PC-3 (cell line): ENCODE results near the gene TAF5L. TPM values are rescaled to one million over a fixed set of nuclear protein-coding genes. Genes with fewer than 3 reads are reported as not detected.

ENCODE experiments used
- ATAC-seq: fragments of 200-7000 bp; cut with Tn5 transposase; 2 replicates; pipeline ENCODE4 v1.9.1; 2020; ENCODE audit warnings: mild to moderate bottlenecking, moderate library complexity
- BruUV-seq: library from RNA; stranded (reverse); fragments of 400-500 nt; replicated peaks from 2 replicates; lab custom pipeline; 2021; lab: Mats Ljungman, UMichigan
- CTCF ChIA-PET: fragments of 300-600 bp; sonication (Branson Sonifier 250); formaldehyde crosslinking; loops from one replicate; lab custom pipeline; 2022; ENCODE audit warnings: antibody characterized with exemption; lab: Charles Lee
- POLR2A ChIA-PET: fragments of 300-600 bp; sonication (Branson Sonifier 250); formaldehyde crosslinking; loops from one replicate; lab custom pipeline; 2022; ENCODE audit warnings: antibody characterized with exemption; ENCODE audit not compliant: unreplicated experiment; lab: Charles Lee
- DNase-seq: peaks from one replicate; pipeline ENCODE4 v3.0.0-alpha.2; 2015
- H2AFZ ChIP-seq: fragments of 300-600 bp; sonication (generic); 2 replicates; pipeline ENCODE4 v1.6.0; 2016; ENCODE audit warnings: antibody characterized with exemption, low read length
- H3F3A ChIP-seq: fragments of 300-600 bp; sonication (generic); one replicate; pipeline ENCODE4 v1.6.0; 2017; ENCODE audit warnings: antibody characterized with exemption, low read length, control low read depth, mild to moderate bottlenecking; ENCODE audit not compliant: unreplicated experiment
- H3K27ac ChIP-seq: fragments of 300-600 bp; sonication (generic); 2 replicates; pipeline ENCODE4 v1.5.1; 2016; ENCODE audit warnings: mild to moderate bottlenecking, low read length
- H3K27me3 ChIP-seq: fragments of 300-600 bp; sonication (generic); 2 replicates; pipeline ENCODE4 v1.6.1; 2016; ENCODE audit warnings: low read length, mixed read lengths
- H3K36me3 ChIP-seq: fragments of 300-600 bp; sonication (generic); 2 replicates; pipeline ENCODE4 v1.6.1; 2016; ENCODE audit warnings: low read depth, mixed run types, low read length, mixed read lengths
- H3K4me1 ChIP-seq: fragments of 300-600 bp; sonication (generic); 2 replicates; pipeline ENCODE4 v1.5.1; 2016; ENCODE audit warnings: low read length; ENCODE audit not compliant: insufficient read depth
- H3K4me2 ChIP-seq: fragments of 300-600 bp; sonication (generic); 2 replicates; pipeline ENCODE4 v1.6.0; 2016; ENCODE audit warnings: low read length
- H3K4me3 ChIP-seq: fragments of 300-600 bp; sonication (generic); 2 replicates; pipeline ENCODE4 v1.5.1; 2016; ENCODE audit warnings: mild to moderate bottlenecking, low read length, mixed read lengths
- H3K79me2 ChIP-seq: fragments of 300-600 bp; sonication (generic); 2 replicates; pipeline ENCODE4 v1.6.1; 2017; ENCODE audit warnings: low read length, mixed read lengths
- H3K9ac ChIP-seq: fragments of 300-600 bp; sonication (generic); 2 replicates; pipeline ENCODE4 v1.6.0; 2016; ENCODE audit warnings: mild to moderate bottlenecking, low read length
- H3K9me2 ChIP-seq: fragments of 300-600 bp; sonication (generic); replicated peaks from 2 replicates; pipeline ENCODE4 v1.6.1; 2016; ENCODE audit warnings: mixed run types, low read length, mixed read lengths
- H3K9me3 ChIP-seq: fragments of 300-600 bp; sonication (generic); 2 replicates; pipeline ENCODE4 v1.6.1; 2016; ENCODE audit warnings: low read length, mixed read lengths
- H4K20me1 ChIP-seq: fragments of 300-600 bp; sonication (generic); 2 replicates; pipeline ENCODE4 v1.6.1; 2016; ENCODE audit warnings: low read length, mixed read lengths
- EZH2 ChIP-seq: fragments of 300-600 bp; sonication (generic); IDR thresholded peaks from one replicate; pipeline ENCODE4 v1.6.1; 2017; ENCODE audit warnings: antibody characterized with exemption, mild to moderate bottlenecking, low read length; ENCODE audit not compliant: unreplicated experiment
- EZH2phosphoT487 ChIP-seq: fragments of 300-600 bp; sonication (generic); IDR thresholded peaks from 2 replicates; pipeline ENCODE4 v1.6.1; 2018; ENCODE audit warnings: mild to moderate bottlenecking, antibody characterized with exemption, low read length, borderline replicate concordance
- intact Hi-C: fragments of 100-400 bp; cut with micrococcal nuclease; formaldehyde crosslinking; loops from 2 replicates; pipeline ENCODE4 v1.9.0; 2023
- total RNA-seq: library from RNA; depleted of rRNA; stranded (reverse); fragments of >200 nt; gene quantifications from 2 replicates; pipeline ENCODE4 v1.2.3, GENCODE V29; 2014
- TF ChIP-seq, protein P1 (sequence below): fragments of 300-600 bp; sonication (generic); conservative IDR thresholded peaks from 2 replicates; pipeline ENCODE4 v1.5.1; 2017; ENCODE audit warnings: antibody characterized with exemption, low read depth, mild to moderate bottlenecking, low read length

The TAF5L gene
- total RNA-seq, 1 experiment from 2014 or later = 24.2 TPM

DNA sequence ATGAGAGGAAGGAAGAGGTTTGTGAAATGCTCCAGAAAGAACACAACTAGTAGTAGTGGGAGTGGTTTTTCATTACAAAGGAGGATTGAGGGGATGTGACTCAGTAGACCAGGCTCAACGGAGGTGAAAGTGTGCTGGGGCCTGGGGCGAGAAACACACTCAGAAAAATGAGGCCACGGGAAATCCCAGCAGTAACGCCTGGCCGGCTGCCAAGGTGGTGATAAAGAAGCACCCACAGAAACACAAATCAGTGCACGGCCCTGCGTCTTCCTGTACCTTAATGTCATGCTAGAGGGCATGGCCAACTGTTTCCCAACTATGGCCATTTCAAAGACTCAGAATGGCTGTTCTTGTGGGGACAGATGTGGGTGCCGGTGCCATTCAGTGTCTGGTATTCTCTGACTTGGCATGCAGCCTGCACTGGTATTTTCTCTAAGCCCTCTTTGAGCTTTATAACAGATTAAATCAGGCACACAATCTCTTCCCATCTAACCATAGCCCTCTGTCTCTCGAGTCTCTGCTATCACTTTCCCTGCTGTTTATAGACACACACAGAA, 38.3 kb upstream of the TAF5L start:
- POLR2A ChIA-PET = no interaction called here
- TF ChIP-seq, protein P1, sequence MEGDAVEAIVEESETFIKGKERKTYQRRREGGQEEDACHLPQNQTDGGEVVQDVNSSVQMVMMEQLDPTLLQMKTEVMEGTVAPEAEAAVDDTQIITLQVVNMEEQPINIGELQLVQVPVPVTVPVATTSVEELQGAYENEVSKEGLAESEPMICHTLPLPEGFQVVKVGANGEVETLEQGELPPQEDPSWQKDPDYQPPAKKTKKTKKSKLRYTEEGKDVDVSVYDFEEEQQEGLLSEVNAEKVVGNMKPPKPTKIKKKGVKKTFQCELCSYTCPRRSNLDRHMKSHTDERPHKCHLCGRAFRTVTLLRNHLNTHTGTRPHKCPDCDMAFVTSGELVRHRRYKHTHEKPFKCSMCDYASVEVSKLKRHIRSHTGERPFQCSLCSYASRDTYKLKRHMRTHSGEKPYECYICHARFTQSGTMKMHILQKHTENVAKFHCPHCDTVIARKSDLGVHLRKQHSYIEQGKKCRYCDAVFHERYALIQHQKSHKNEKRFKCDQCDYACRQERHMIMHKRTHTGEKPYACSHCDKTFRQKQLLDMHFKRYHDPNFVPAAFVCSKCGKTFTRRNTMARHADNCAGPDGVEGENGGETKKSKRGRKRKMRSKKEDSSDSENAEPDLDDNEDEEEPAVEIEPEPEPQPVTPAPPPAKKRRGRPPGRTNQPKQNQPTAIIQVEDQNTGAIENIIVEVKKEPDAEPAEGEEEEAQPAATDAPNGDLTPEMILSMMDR = no peak
- TF ChIP-seq EZH2 (no peak), EZH2phosphoT487 (no peak)
- BruUV-seq = no TSS peak
- H3K9me2 ChIP-seq = no peaks in the 10 kb centered on the region
- no peak overlapping the region for H3K4me3 ChIP-seq
- H3K27me3 ChIP-seq = no peaks in the 10 kb centered on the region
- H3K4me2 ChIP-seq = no peak overlapping the region
- peaks cover 33% of the 10 kb centered on the region for H3K36me3 ChIP-seq
- no peak overlapping the region for H2AFZ ChIP-seq
- H3K9me3 ChIP-seq = no peaks in the 10 kb centered on the region
- no peak overlapping the region for H3K9ac ChIP-seq
- DNase-seq (no peak), ATAC-seq (no peak)
- H3K4me1 ChIP-seq = no peaks in the 10 kb centered on the region
- intact Hi-C loops = no loop called here
- H3F3A ChIP-seq = no peaks in the 10 kb centered on the region
- no peaks in the 10 kb centered on the region for H4K20me1 ChIP-seq
- no peaks in the 10 kb centered on the region for H3K79me2 ChIP-seq
- H3K27ac ChIP-seq = no peak overlapping the region
- CTCF ChIA-PET = no interaction called here

DNA sequence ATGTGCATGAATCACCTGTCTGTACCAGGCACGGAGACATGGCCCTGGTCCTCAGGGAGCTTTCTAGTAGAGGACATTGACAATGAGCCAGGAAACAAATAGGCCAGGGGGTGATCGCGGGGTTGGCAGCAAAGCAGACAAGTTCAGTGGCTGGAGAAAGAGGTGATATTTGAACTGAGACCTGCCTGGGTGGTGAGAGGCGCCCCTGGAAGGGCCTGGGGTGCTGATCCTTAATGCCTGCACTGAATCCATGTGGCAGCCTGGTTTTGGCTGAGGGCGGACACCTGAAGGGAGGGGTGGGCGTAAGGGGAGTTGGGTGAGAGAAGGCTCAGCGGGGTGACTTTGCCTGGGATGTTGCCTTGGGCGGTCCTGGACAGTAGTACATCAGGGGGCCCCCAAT, 36.0 kb upstream of the TAF5L start:
- Histone ChIP-seq H3K4me1 (no peaks in the 10 kb centered on the region), H3K27me3 (no peaks in the 10 kb centered on the region), H3K79me2 (no peaks in the 10 kb centered on the region), H3K4me3 (no peak overlapping the region), H3K9me3 (no peaks in the 10 kb centered on the region), H3K9me2 (no peaks in the 10 kb centered on the region), H3K4me2 (no peak overlapping the region), H3K27ac (no peak overlapping the region), H3K9ac (no peak overlapping the region), H3F3A (no peaks in the 10 kb centered on the region), H4K20me1 (no peaks in the 10 kb centered on the region), H2AFZ (no peak overlapping the region), H3K36me3 (peaks cover 48% of the 10 kb centered on the region)
- no peak for ATAC-seq
- BruUV-seq = no TSS peak
- TF ChIP-seq, protein P1 = no peak
- TF ChIP-seq EZH2phosphoT487 (no peak), EZH2 (no peak)
- CTCF ChIA-PET = interaction anchor here (0.6 kb wide), 1 partner anchor 741 kb away, joined by 3 read pairs; no protein-coding TSS in a partner anchor
- POLR2A ChIA-PET = no interaction called here
- DNase-seq = no peak
- intact Hi-C loops = loop anchor here (1.0 kb wide), 1 partner anchor 648 kb away; no protein-coding TSS in a partner anchor

DNA sequence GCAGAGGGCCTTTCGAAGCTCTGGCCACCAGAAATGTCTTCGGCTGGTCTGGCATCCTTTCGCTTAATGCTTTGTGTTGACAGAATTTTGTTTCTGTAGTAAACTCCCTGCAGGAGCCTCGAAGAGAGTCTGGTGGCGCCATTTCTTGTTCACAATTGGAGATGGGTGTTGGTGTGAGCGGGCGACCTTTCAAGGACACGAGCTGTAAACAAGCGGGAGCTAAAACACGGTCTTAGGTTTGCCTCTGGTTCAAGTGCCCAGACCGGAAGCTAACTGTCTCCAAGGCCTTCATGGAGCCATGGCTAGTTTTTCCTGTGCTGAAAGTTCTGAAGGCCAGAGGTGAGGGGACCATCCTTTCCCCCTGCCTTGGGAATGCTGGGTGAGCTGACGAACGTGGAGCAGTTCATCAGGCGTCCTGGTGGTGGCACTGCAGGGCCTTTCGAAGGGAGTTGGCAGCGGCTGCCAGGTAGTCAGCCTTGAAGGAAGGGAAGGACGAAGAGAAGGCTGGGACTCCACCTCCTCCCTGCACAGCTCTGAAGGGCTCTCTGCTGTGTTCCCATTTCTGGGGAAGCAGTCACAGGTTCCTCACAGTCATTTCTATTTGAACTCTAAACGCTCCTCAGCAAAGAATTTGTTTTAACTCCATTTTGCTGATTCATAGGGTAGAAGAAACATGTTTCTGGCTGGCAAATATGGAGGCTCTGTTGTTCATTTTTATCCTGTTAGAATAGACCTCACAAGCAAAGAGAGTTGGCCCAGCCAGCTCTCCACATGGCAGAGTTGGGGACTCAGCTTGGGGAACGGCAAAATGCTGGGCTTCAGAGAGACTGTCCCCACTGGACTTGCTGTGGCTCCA, 35.3 kb upstream of the TAF5L start:
- Histone ChIP-seq H3K9me3 (no peaks in the 10 kb centered on the region), H3K4me1 (no peaks in the 10 kb centered on the region), H3K79me2 (no peaks in the 10 kb centered on the region), H4K20me1 (no peaks in the 10 kb centered on the region), H3K9ac (no peak overlapping the region), H3K4me3 (no peak overlapping the region), H3K27ac (no peak overlapping the region), H3K27me3 (no peaks in the 10 kb centered on the region), H3K9me2 (no peaks in the 10 kb centered on the region), H3F3A (no peaks in the 10 kb centered on the region), H3K4me2 (no peak overlapping the region), H2AFZ (no peak overlapping the region), H3K36me3 (peaks cover 52% of the 10 kb centered on the region)
- ATAC-seq (peak; percentile 92), DNase-seq (peak; percentile 84)
- POLR2A ChIA-PET = no interaction called here
- no TSS peak for BruUV-seq
- intact Hi-C loops = loop anchor here (1.0 kb wide), 1 partner anchor 649 kb away; no protein-coding TSS in a partner anchor
- CTCF ChIA-PET = interaction anchor here (0.5 to 0.6 kb wide), 3 partner anchors 102 to 741 kb away, joined by 3 read pairs; no protein-coding TSS in a partner anchor
- no peak for TF ChIP-seq EZH2phosphoT487
- TF ChIP-seq, protein P1 = peak; percentile 91
